ENCODE data around the gene ARL3. TPM values are rescaled to one million over a fixed set of nuclear protein-coding genes. Genes with fewer than 3 reads are reported as not detected.

The ARL3 gene
- total RNA-seq, 1 donor from 2014 or later, result 5.9 TPM

GRCh38 chr10:102656026-102656425 lies 58.2 kb downstream of the ARL3 start:
- H3K27me3 ChIP-seq (ENCODE audit: control insufficient read depth, insufficient read depth, low read length), result no peaks in the 10 kb centered on the region
- no peak for DNase-seq (ENCODE audit: low read depth)
- no peak for TF ChIP-seq CTCF (IDR thresholded peaks at IDR 0.05; ENCODE audit: insufficient read depth, low read length, poor library complexity, severe bottlenecking)
- peaks cover 2% of the 10 kb centered on the region for H3K36me3 ChIP-seq (ENCODE audit: control insufficient read depth, insufficient read depth, low read length)
- no peak overlapping the region for H3K4me3 ChIP-seq (ENCODE audit: low read depth, low read length)

GRCh38 chr10:102654969-102655368 lies 59.2 kb downstream of the ARL3 start:
- TF ChIP-seq CTCF (IDR thresholded peaks at IDR 0.05; ENCODE audit: insufficient read depth, low read length, poor library complexity, severe bottlenecking), result no peak
- no peak overlapping the region for H3K4me3 ChIP-seq (ENCODE audit: low read depth, low read length)
- H3K36me3 ChIP-seq (ENCODE audit: control insufficient read depth, insufficient read depth, low read length), result peaks cover 2% of the 10 kb centered on the region

GRCh38 chr10:102654566-102654965 lies 59.6 kb downstream of the ARL3 start:
- no peak for TF ChIP-seq CTCF (IDR thresholded peaks at IDR 0.05; ENCODE audit: insufficient read depth, low read length, poor library complexity, severe bottlenecking)
- Histone ChIP-seq H3K4me3 (ENCODE audit: low read depth, low read length) (no peak overlapping the region), H3K27me3 (ENCODE audit: control insufficient read depth, insufficient read depth, low read length) (no peaks in the 10 kb centered on the region), H3K36me3 (ENCODE audit: control insufficient read depth, insufficient read depth, low read length) (peaks cover 2% of the 10 kb centered on the region)
- DNase-seq (ENCODE audit: low read depth), result no peak

More at GRCh38 chr10:102654969-102655368, 59.2 kb downstream of the ARL3 start:
- DNase-seq (ENCODE audit: low read depth), result no peak
- no peaks in the 10 kb centered on the region for H3K27me3 ChIP-seq (ENCODE audit: control insufficient read depth, insufficient read depth, low read length)

GRCh38 chr10:102653060-102653459 lies 61.1 kb downstream of the ARL3 start:
- no peaks in the 10 kb centered on the region for H3K27me3 ChIP-seq (ENCODE audit: control insufficient read depth, insufficient read depth, low read length)
- no peak for DNase-seq (ENCODE audit: low read depth)
- H3K4me3 ChIP-seq (ENCODE audit: low read depth, low read length), result no peak overlapping the region
- no peak for TF ChIP-seq CTCF (IDR thresholded peaks at IDR 0.05; ENCODE audit: insufficient read depth, low read length, poor library complexity, severe bottlenecking)
- peaks cover 2% of the 10 kb centered on the region for H3K36me3 ChIP-seq (ENCODE audit: control insufficient read depth, insufficient read depth, low read length)

GRCh38 chr10:102652170-102652916 lies 61.9 kb downstream of the ARL3 start:
- TF ChIP-seq CTCF (IDR thresholded peaks at IDR 0.05; ENCODE audit: insufficient read depth, low read length, poor library complexity, severe bottlenecking), result no peak
- peaks cover 2% of the 10 kb centered on the region for H3K36me3 ChIP-seq (ENCODE audit: control insufficient read depth, insufficient read depth, low read length)

More at GRCh38 chr10:102652170-102652916, 61.9 kb downstream of the ARL3 start:
- Histone ChIP-seq H3K27me3 (ENCODE audit: control insufficient read depth, insufficient read depth, low read length) (no peaks in the 10 kb centered on the region), H3K4me3 (ENCODE audit: low read depth, low read length) (no peak overlapping the region)
- no peak for DNase-seq (ENCODE audit: low read depth)
